ENCODE results near the gene PHF3.

PHF3 gene

DNA sequence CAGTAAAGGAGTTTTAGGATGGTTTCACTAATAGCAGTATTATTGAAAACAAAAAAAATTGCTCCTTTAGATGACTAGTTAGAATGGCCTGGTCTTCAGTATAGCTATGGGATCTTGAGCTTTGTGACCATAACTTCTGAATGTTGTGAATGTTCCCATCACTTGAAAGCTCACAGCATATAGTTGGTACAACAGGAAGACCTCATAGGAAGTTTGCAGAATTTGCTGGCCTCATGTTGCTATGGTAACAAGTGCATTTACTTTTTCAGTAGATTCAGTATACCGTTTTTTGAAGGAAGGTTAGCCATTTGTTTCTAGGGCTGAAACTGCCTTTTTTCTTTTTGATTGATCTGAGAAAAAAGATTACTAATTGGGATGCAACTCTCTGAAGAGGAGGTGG, 8.3 kb downstream of the PHF3 start:
- DNase-seq (ENCODE audit: low read depth in 2 of 2): no peak

DNA sequence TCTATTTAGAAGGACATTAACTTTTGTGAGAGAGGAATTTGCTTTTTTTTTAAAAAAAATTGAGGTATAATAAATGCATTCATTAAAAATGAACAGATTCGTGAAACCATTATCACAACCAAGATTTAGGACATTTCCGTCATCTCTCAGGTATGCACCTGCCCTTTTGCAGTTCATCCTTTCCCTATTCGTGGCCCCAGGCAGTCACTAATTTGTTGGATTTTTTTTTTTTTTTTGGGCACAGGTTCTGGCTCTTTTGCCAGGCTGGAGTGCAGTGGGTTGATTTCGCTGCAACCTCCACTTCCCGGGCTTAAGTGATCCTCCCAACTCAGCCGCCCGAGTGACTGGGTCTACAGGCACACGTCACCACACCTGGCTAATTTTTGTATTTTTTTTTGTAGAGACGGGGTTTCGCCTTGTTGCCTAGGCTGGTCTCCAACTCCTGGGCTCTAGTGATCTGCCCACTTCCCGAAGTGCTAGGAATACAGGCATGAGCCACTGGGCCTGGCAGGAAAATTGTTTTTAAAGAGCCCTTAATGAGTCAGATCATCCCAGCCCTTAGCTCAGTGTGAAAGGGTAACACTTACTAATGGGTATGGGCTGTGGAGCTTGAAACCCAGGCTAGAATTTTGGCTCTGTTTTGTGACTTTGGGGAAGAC, 9.2 kb downstream of the PHF3 start:
- no peak for DNase-seq (ENCODE audit: low read depth in 2 of 2)

DNA sequence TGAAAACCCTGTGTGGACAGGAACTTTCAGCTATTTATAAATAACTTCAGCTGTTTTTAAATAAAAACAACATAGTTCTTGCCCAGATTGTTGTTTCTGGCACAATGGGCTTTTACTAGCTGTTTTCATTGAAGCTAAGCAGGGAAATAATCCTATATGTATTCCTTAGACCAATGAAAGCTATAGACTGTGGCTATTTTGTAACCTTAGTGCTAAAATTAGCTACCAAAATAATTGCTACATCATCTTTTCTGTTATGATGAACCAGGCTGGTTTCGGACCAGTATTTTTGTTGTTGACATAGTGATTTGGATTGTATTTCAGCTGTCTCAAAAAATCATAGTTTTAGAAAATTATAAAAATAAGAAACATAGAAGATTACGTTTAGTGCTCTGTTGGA, 13.7 kb downstream of the PHF3 start:
- no peak for DNase-seq (ENCODE audit: low read depth in 2 of 2)

DNA sequence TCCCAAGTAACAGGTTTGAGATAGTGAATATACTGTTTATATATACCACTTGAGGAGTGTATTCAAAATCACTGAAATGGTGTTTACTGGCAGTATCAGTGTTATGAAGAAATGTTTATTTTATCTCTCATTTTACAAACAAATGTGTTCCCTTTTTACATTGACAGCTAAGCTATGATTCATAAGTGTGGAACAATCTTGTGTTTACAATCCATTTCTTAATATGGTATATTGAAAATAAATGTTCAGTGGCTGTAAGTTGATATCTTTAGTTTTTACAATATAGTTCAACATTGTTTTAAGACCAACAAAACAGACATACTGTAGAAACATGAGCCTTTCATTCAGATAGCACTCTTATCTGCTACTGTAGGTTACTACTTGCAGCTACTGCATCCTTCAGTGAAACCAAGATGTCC, 14.3 kb downstream of the PHF3 start:
- no peak for DNase-seq (ENCODE audit: low read depth in 2 of 2)

DNA sequence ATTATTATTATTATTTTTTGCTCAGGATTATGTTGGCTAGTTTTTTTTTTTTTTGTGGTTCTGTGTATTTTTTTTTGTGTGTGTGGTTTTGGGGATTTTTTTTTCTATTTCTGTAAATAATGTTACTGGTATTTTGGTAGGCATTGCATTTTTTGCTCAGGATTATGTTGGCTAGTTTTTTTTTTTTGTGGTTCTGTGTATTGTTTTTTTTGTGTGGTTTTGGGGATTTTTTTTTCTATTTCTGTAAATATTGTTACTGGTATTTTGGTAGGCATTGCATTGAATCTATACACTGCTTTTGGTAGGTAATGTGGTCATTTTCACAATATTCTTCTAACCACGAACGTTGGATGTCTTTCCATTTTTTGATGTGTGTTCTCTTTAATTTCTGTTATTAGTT, 17.4 kb downstream of the PHF3 start:
- no peak for DNase-seq (ENCODE audit: low read depth in 2 of 2)

DNA sequence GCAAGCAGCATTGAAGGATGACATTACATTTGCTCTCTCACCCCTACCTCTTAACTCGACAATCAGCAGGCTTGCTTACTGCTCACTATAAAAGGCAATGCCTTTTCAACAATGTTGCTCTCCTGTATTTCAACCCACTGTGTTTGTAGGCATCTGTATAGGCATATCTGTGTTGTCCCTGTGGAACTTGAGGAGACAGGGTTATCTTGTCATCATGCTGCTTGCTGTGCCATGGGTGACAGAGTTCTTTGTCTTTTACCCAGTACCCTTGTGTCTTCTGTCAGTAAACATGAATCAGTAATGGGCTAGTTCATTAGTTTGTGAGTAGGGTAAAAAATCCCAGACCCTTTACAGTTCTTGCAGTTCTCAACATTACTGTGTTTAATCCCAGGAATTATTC, 25.2 kb downstream of the PHF3 start:
- DNase-seq (ENCODE audit: low read depth in 2 of 2): no peak

DNA sequence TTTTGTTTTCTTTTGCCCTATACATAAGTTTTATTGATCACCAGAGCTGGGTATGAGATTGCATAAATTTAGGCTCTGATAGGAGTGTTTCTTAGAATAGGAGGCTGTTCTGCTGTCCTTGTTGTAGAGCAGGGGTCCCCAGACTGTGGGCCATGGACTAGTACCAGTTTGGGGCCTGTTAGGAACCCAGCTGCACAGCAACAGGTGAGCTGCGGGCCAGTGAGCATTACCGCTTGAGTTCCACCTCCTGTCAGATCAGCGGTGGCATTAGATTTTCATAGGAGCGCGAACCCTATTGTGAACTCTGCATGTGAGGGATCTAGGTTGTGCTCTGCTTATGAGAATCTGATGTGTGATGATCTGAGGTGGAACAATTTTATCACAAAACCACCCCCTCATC, 26.2 kb downstream of the PHF3 start:
- DNase-seq (ENCODE audit: low read depth in 2 of 2): no peak

DNA sequence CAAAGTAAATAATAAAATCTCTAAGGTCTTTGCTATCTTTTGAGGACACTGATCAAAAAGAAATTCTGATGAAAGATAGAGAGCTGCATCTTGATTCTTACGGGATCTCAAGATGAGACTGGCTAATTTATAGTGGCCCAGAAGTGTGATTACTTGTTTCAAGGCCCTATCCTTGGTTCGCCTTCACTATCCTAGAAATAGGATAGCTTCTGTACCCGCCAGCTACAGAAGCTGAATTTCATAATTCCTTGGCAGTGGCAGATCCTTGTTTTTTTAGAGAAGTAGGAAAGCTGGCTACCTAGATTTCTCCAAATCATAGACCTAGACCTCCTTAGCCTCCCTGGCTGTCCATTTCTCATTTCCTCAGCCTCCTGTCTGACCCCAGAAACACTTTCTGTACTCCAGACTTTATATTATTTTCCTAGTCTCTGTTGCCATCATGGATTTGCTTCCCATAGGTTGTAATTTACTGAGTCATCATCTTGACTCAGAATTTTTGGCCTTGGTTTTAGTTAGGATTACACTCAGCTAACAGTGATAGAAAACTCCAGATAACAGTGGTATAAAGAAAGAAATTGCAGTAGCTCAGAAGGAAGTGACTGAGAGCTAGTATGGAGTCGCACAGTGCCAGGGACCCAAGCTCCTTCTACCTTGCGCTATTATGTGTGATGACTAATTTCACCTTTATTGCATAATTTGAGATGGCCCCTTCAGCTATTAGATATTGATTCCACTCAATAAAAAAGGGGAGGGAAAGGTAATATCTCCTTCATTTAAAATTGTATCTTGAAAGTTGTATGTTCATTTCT, 27.7 kb downstream of the PHF3 start:
- no peak for DNase-seq (ENCODE audit: low read depth in 2 of 2)

DNA sequence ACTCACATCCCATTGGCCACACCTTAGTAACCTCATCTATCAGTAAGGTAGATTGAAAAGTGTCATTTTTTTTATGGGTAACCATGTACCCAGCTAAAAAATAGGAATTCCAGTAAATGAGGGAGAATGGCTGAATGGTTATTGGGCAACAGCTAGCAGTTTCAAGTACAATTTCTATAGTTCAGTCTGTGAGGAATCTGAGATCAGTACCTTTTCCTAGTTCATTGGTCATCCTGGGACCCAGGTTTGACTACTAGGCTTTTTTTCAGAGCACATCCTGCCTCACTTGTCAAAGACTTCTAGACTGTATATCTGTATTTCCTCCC, 28.3 kb downstream of the PHF3 start:
- DNase-seq (ENCODE audit: low read depth in 2 of 2): no peak

DNA sequence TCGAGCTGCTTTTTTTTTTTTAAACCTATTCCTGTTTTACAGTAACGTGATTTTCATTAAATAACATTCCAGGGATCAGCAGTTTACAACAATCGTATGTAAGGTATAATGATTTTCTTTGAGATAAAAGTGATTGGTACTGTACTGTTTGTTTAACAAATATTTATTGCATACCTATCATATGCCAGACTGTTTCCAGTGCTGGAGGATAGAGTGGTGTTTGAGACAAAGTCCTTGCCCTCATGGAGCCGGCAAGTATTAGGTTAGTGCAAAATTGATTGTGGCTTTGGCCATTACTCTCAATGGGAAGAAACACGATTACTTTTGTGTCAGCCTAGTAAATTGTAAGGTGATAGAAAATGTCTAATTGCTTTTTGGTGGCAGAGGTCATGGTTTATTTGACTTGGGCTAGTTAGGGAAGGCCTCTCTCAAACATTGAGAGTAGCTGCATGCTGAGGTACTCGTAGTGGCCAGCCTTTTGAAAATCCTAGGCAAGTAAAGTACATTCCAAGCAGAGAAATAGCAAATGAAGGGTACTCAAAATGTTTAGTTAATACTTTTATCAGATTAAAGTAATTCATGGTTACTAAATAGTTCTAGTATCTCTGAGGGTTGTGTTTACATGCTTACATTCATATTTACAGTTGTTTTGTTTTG, 35.6 kb downstream of the PHF3 start:
- no peak for DNase-seq (ENCODE audit: low read depth in 2 of 2)

DNA sequence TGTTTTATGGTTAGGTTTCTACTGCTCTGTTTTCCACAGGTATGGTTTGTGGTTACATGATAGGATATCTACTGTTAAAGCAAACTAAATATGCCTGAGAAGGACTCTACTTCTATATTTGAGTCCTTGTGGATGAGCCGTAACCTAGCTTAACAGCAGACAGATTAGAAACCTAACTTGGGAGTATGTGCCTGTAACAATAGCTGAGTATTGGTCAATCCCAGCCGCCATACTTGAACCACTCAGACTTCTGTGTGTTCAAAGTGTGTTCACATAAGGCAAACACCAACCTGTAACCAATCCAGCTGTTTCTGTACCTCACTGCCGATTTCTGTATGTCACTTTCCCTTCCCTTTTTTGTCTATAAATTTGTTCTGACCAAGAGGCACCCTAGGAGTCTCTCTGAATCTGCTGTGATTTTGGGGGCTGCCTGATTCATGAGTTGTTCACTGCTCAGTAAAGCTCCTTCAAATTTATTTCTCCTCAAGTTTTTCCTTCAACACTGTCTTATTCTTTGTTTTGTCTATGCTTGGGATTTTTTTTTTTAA, 37.1 kb downstream of the PHF3 start:
- no peak for DNase-seq (ENCODE audit: low read depth in 2 of 2)

DNA sequence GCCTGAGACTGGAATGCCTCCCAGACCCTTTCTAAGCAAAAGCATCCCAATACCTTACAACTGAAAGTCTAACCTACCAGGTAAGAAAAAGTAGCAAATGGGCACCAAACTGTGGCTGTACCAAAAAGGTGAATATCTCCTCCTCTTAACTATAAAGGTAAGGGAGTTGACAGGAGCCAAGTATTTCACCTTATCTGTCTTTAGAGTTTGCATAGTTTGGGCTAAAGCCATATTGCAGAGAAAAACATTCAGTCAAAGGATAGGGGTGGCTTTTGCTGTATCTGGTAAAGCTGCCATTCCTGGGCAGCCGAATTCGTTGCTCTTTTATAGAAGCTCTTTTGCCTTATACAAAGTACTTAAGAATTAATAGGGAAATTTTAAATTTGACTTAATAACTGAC, 38.1 kb downstream of the PHF3 start:
- no peak for DNase-seq (ENCODE audit: low read depth in 2 of 2)

DNA sequence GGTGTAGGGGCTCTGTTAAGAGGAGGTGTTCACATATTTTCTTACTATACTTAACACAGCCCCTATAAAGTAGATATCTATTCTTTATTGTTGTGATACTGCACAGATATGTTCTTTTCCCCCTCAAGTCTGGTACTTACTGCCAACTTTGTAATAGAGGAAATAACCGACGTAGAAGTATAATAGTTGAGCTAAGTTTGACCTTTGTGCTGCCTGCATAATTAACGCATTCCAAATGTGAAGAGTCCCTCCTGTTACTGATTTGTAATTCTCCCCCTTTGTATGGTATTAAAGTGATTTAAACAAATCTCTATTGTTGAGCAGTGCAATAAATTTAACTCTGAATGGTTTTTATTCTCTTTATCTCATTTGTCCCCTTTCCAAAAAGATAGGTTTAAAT, 39.0 kb downstream of the PHF3 start:
- DNase-seq (ENCODE audit: low read depth in 2 of 2): no peak

DNA sequence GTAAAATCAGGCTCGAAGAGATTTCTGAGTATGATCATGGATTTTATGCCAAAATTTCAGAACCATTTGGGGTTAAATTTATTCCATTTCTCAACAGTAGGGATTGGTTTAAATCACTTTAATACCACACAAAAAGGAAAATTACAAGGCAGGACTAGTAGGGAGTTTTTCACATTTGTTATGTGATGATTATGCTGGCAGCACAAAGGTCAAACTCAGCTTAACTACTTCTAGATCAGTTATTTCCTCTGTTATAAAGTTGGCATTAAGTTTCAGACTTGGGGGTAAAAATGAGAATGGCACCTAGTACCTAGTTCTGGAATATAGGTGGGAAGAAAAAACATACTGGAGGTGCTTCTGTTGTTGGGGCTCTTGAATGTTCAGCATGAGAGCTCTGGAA, 39.5 kb downstream of the PHF3 start:
- DNase-seq (ENCODE audit: low read depth in 2 of 2): no peak

DNA sequence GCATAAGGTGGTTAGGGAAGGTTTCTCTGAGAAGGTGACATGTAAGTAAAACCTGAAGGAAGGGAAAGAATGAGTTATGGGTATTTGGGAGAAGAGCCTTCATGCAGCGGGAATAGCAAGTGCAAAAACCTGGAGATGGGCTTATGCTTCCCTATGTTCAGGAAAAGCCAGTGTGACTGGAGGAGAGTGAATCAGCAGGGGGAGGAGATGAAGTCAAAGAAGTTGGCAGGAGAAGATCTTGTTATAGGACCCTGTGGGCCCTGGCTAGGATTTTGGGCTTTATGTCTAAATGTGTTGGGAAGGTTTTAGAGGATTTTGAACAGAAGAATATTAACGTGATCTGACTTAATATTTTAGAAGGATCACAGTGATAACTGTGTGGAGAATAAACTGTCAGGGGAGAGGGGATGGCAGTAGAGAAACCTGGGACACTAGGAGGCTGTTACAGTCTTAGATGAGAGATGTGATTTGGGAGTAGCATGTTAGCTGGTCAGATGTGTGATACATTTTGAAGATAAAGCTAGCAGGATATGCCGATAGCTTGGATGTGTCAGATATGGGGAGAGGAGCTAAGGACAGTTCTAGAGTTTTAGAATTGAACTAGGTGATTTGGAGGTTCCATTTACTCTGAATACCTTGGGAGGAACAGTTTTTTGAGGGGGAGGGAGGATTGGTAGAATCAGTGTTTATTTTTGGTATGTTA, 41.0 kb downstream of the PHF3 start:
- DNase-seq (ENCODE audit: low read depth in 2 of 2): no peak

DNA sequence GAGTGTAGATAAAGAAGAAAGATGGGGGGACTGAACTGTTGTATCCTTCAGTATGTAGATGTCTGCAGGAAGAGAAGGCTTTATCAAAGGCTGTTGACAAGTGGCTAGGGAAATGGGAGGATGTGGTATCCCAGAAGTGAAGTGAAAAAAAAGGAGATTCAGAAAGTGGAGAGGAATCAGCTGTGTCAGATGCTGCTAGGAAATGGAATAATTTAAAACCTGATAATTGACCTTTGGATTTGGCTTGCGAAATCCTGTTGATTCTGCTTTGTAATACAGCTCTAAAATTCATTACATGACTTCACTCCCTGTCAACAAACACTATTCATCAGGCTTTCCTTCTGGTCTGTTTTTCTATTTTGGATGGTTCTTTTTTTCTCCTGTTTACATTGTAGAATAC, 41.7 kb downstream of the PHF3 start:
- DNase-seq (ENCODE audit: low read depth in 2 of 2): no peak

DNA sequence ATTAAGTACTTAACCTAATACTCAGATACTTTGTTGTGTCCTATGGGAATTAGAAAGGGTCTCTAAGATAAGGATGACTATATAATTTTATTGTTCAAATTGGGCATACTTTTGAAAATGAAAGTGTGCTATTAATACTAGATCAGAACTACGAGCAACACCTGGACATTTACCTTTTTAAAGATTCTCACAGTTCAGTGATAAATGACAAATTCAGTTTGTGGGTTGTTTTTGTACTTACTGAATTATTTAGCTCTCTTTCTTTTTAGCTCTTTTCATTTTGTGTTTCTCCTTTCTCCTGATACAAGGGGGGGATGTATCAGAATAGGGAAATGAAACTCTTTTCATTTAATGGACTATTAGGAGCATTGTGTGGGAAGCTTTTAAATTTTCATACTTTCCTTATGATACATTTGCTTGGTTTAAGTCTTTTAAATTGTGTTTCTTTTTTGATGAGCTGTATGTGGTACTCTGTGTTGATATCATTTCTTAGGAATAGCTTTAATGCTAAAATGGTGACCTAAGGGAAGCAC, 47.5 kb downstream of the PHF3 start:
- DNase-seq (ENCODE audit: low read depth in 2 of 2): no peak

DNA sequence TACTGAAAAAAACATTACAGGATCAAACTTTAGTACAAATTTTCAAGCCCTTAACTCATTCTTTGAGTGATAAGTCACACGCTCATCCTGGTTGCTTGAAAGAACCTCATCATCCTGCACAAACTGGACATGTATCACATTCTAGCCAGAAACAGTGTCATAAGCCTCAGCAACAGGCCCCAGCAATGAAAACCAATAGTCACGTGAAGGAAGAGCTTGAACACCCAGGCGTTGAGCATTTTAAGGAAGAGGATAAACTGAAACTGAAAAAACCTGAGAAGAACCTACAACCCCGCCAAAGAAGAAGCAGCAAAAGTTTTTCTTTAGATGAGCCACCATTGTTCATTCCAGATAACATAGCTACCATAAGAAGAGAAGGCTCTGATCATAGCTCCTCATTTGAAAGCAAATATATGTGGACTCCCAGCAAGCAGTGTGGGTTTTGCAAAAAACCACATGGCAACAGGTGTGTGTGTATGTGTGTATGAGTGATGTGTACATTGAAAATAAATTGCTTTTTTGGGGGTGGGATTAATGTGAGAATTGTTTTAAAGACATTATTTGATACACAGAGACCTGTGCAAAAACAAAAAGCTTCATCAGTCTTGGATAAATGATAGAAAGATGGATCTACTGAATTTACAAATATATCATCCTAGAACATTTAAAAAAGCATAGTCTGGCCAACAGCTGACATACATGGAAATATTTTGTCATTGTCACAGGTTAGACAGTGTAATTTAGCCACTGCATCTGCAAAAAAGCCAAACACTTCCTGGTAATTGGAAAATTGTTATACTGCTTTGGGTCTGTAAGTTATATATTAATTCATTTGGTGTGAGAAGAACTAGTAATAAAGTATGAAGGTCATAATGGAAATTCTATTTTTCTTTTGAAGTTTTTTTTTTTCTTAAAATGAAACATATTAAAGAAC, 50.1 kb downstream of the PHF3 start:
- DNase-seq (ENCODE audit: low read depth in 2 of 2): no peak

DNA sequence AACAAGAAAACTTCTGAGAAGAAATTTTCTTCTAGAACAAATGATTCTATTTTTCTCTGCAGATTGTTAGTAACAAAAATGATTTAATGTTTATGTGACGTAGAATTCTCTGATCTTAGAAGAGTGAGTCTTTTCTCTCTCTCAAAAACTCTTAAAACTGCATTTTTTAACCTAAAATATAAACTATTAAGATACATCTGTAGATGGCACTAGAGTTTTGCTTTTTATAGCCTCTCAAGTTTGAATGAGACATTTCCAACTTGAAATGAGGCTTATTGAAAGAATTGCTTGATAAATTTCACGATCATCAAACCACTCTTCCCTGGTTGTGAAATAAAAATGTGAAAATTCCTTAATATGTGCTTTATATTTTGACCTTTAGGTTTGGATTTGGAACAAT, 53.8 kb downstream of the PHF3 start:
- DNase-seq (ENCODE audit: low read depth in 2 of 2): no peak

DNA sequence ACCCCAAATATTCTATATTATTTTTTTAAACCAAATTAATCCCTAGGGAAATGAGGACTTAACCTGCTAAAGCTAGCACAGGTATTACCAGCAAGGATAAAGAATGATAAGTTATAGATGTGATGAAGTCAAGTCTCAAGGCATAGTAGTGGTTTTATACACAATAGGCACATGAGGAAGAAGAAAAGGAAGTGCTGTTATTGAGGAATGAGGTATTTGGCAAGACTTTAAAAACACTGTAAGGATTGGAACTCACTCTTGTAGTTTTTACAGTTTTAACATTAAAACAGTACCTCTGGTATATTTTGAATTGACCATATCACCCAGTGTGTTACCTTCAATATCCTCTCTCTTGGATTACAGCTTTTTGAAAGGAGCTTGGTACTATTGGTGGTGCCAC, 54.6 kb downstream of the PHF3 start:
- no peak for DNase-seq (ENCODE audit: low read depth in 2 of 2)

DNA sequence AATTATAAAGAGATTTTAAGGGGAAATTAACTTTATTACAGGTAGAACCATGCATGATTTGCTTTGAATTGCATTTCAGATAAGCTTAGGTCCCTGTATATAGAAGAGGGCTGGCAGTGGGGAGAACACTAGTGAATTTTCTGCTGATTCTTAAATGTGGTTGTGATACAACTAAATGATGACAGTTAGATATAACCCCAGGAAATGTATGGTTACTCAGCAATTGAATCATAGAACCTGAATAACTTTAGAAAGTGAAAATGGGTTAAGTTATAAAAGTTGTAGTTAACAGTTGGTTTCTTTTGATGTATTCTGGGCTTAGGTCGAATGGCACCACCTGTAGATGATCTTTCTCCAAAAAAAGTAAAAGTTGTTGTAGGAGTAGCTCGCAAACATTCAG, 70.1 kb downstream of the PHF3 start:
- DNase-seq (ENCODE audit: low read depth in 2 of 2): no peak
